Testis (tissue), 2 donors: ENCODE measurements around the gene CLN6.

Experiments used
- POLR2A ChIP-seq: fragments of 450-650 bp; IDR thresholded peaks from one replicate; pipeline ENCODE4 v1.6.1; 2017; ENCODE audit warnings: antibody characterized with exemption, mild to moderate bottlenecking, moderate library complexity
- TF ChIP-seq, protein P1 (sequence below), 3 experiments: fragments of 450-650 bp in 2 of 3; fragments of 200-600 bp in 1 of 3; sonication (generic) in 1 of 3; IDR thresholded peaks; one replicate each; pipeline ENCODE4 v1.5.1; 2016 to 2019; ENCODE audit warnings: antibody characterized with exemption in 3 of 3, mild to moderate bottlenecking in 2 of 3, moderate library complexity in 1 of 3

GRCh38 chr15:68264282-68264681 is 34.8 kb upstream of the CLN6 start:
- TF ChIP-seq POLR2A, result no peak
- TF ChIP-seq, protein P1, sequence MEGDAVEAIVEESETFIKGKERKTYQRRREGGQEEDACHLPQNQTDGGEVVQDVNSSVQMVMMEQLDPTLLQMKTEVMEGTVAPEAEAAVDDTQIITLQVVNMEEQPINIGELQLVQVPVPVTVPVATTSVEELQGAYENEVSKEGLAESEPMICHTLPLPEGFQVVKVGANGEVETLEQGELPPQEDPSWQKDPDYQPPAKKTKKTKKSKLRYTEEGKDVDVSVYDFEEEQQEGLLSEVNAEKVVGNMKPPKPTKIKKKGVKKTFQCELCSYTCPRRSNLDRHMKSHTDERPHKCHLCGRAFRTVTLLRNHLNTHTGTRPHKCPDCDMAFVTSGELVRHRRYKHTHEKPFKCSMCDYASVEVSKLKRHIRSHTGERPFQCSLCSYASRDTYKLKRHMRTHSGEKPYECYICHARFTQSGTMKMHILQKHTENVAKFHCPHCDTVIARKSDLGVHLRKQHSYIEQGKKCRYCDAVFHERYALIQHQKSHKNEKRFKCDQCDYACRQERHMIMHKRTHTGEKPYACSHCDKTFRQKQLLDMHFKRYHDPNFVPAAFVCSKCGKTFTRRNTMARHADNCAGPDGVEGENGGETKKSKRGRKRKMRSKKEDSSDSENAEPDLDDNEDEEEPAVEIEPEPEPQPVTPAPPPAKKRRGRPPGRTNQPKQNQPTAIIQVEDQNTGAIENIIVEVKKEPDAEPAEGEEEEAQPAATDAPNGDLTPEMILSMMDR (IDR thresholded peaks at IDR 0.05), result no peak
